IMR-90 (cell line): ENCODE results near the gene PSMD12. TPM values are rescaled to one million over a fixed set of nuclear protein-coding genes. Genes with fewer than 3 reads are reported as not detected.

Experiments
- ATAC-seq: fragments of 200-7000 bp; cut with Tn5 transposase; 2 replicates; pipeline ENCODE4 v1.9.1; 2020; ENCODE audit warnings: low read depth, mild to moderate bottlenecking, moderate library complexity
- BruUV-seq: library from RNA; stranded (reverse); fragments of 400-500 nt; replicated peaks from 2 replicates; lab custom pipeline; 2021; lab: Mats Ljungman, UMichigan
- CTCF ChIA-PET: fragments of 300-600 bp; formaldehyde crosslinking; extraction: SDS; loops from one replicate; lab custom pipeline; 2021; ENCODE audit warnings: antibody characterized with exemption; lab: Yijun Ruan, JAX
- POLR2A ChIA-PET: fragments of 300-600 bp; sonication (Branson Sonifier 250); formaldehyde crosslinking; loops from one replicate; lab custom pipeline; 2022; ENCODE audit warnings: antibody characterized with exemption; ENCODE audit not compliant: unreplicated experiment; lab: Charles Lee
- DNase-seq: peaks from one replicate; pipeline ENCODE4 v3.0.0; 2013
- H2AFZ ChIP-seq: replicated peaks from 2 replicates; pipeline ENCODE3; 2013; ENCODE audit warnings: low read length, mild to moderate bottlenecking; ENCODE audit not compliant: poor library complexity
- H2AK5ac ChIP-seq: 2 replicates; pipeline ENCODE4 v1.6.1; 2013; ENCODE audit warnings: low read depth, low read length, inconsistent platforms
- H2AK9ac ChIP-seq: replicated peaks from 2 replicates; pipeline ENCODE3; 2013; ENCODE audit warnings: mild to moderate bottlenecking, low read depth, low read length, moderate library complexity; ENCODE audit not compliant: poor library complexity
- H2BK120ac ChIP-seq: 2 replicates; pipeline ENCODE4 v1.6.1; 2013; ENCODE audit warnings: low read depth, low read length, inconsistent platforms
- H2BK15ac ChIP-seq: 3 replicates; pipeline ENCODE4 v1.6.1; 2013; ENCODE audit warnings: low read depth, low read length, inconsistent platforms
- H2BK20ac ChIP-seq: 2 replicates; pipeline ENCODE4 v1.6.1; 2013; ENCODE audit warnings: low read depth, mild to moderate bottlenecking, inconsistent platforms, low read length, moderate library complexity
- H2BK5ac ChIP-seq: 2 replicates; pipeline ENCODE4 v1.6.1; 2013; ENCODE audit warnings: mild to moderate bottlenecking, low read depth, low read length, inconsistent platforms; ENCODE audit not compliant: poor library complexity, severe bottlenecking
- H3K14ac ChIP-seq: replicated peaks from 2 replicates; pipeline ENCODE4 v1.6.1; 2013; ENCODE audit warnings: low read depth, low read length, inconsistent platforms
- H3K18ac ChIP-seq: 2 replicates; pipeline ENCODE4 v1.6.1; 2013; ENCODE audit warnings: low read depth, low read length, control low read depth
- H3K23ac ChIP-seq: 2 replicates; pipeline ENCODE4 v1.6.1; 2013; ENCODE audit warnings: low read depth, low read length, inconsistent platforms
- H3K27ac ChIP-seq: 2 replicates; pipeline ENCODE4 v1.5.1; 2013; ENCODE audit warnings: mild to moderate bottlenecking, control low read depth, low read length; ENCODE audit not compliant: insufficient read depth
- H3K27me3 ChIP-seq: 2 replicates; pipeline ENCODE4 v1.6.1; 2013; ENCODE audit warnings: low read length; ENCODE audit not compliant: control insufficient read depth, insufficient read depth
- H3K36me3 ChIP-seq: 2 replicates; pipeline ENCODE4 v1.6.1; 2013; ENCODE audit warnings: low read length, mixed read lengths; ENCODE audit not compliant: control insufficient read depth, insufficient read depth
- H3K4ac ChIP-seq: 2 replicates; pipeline ENCODE4 v1.6.1; 2013; ENCODE audit warnings: low read depth, low read length, inconsistent platforms
- H3K4me1 ChIP-seq: 2 replicates; pipeline ENCODE4 v1.6.1; 2013; ENCODE audit warnings: low read length, mixed read lengths; ENCODE audit not compliant: control insufficient read depth, insufficient read depth
- H3K4me2 ChIP-seq: 2 replicates; pipeline ENCODE4 v1.6.1; 2013; ENCODE audit warnings: low read depth, mild to moderate bottlenecking, control low read depth, low read length, moderate library complexity
- H3K4me3 ChIP-seq: 2 replicates; pipeline ENCODE4 v1.5.1; 2013; ENCODE audit warnings: low read depth, mild to moderate bottlenecking, control low read depth, low read length, moderate library complexity; ENCODE audit not compliant: insufficient read depth
- H3K56ac ChIP-seq: 2 replicates; pipeline ENCODE4 v1.6.1; 2013; ENCODE audit warnings: low read length, inconsistent platforms; ENCODE audit not compliant: insufficient read depth; ENCODE audit errors: extremely low read depth
- H3K79me1 ChIP-seq, 2 experiments: 2 replicates each; pipeline ENCODE4 v1.6.1; 2013; ENCODE audit warnings: low read length in 2 of 2, inconsistent platforms in 1 of 2, low read depth in 1 of 2
- H3K9ac ChIP-seq: 2 replicates; pipeline ENCODE4 v1.6.1; 2013; ENCODE audit warnings: low read depth, low read length, control low read depth
- H3K9me1 ChIP-seq: 2 replicates; pipeline ENCODE4 v1.6.1; 2013; ENCODE audit warnings: low read length, inconsistent platforms; ENCODE audit not compliant: insufficient read depth
- H3K9me3 ChIP-seq: 2 replicates; pipeline ENCODE4 v1.6.1; 2013; ENCODE audit warnings: low read length; ENCODE audit not compliant: control insufficient read depth, insufficient read depth
- H4K20me1 ChIP-seq: 2 replicates; pipeline ENCODE4 v1.6.1; 2013; ENCODE audit warnings: low read length, inconsistent platforms; ENCODE audit not compliant: insufficient read depth
- H4K5ac ChIP-seq: 2 replicates; pipeline ENCODE4 v1.6.1; 2013; ENCODE audit warnings: mild to moderate bottlenecking, low read depth, low read length, control low read depth
- H4K8ac ChIP-seq, 2 experiments: 2 replicates each; pipeline ENCODE4 v1.6.1; 2013; ENCODE audit warnings: low read depth in 2 of 2, low read length in 2 of 2, control low read depth in 1 of 2, inconsistent platforms in 1 of 2
- H4K91ac ChIP-seq: 2 replicates; pipeline ENCODE4 v1.6.1; 2013; ENCODE audit warnings: low read depth, low read length, inconsistent platforms; ENCODE audit not compliant: insufficient read depth
- CHD1 ChIP-seq: IDR thresholded peaks from 2 replicates; pipeline ENCODE4 v1.6.1; 2012; ENCODE audit warnings: low read depth, low read length, improper control_type of control experiment
- ELK1 ChIP-seq: fragments of 150-350 bp; IDR thresholded peaks from 2 replicates; pipeline ENCODE4 v1.6.1; 2016; ENCODE audit warnings: low read depth, mild to moderate bottlenecking, low read length, moderate library complexity, borderline replicate concordance
- FOS ChIP-seq: fragments of 150-350 bp; IDR thresholded peaks from 2 replicates; pipeline ENCODE4 v1.6.1; 2016; ENCODE audit warnings: low read depth, low read length
- MAFK ChIP-seq: IDR thresholded peaks from 2 replicates; pipeline ENCODE4 v1.6.1; 2012; ENCODE audit warnings: low read depth, low read length, improper control_type of control experiment
- MAZ ChIP-seq: IDR thresholded peaks from 2 replicates; pipeline ENCODE4 v1.6.1; 2012; ENCODE audit warnings: low read depth, mild to moderate bottlenecking, low read length, improper control_type of control experiment, moderate library complexity, borderline replicate concordance
- MXI1 ChIP-seq: IDR thresholded peaks from 2 replicates; pipeline ENCODE4 v1.6.1; 2012; ENCODE audit warnings: low read depth, mild to moderate bottlenecking, low read length, moderate library complexity, borderline replicate concordance
- POLR2A ChIP-seq: IDR thresholded peaks from 2 replicates; pipeline ENCODE4 v1.6.1; 2012; ENCODE audit warnings: mild to moderate bottlenecking, low read depth, low read length
- RAD21 ChIP-seq: IDR thresholded peaks from 2 replicates; pipeline ENCODE4 v1.6.1; 2012; ENCODE audit warnings: low read length, improper control_type of control experiment
- RCOR1 ChIP-seq: IDR thresholded peaks from 2 replicates; pipeline ENCODE4 v1.6.1; 2012; ENCODE audit warnings: mild to moderate bottlenecking, low read length, improper control_type of control experiment; ENCODE audit not compliant: insufficient replicate concordance
- SMC3 ChIP-seq: fragments of 150-350 bp; IDR thresholded peaks from 2 replicates; pipeline ENCODE4 v1.6.1; 2016; ENCODE audit warnings: low read depth, mild to moderate bottlenecking, antibody characterized with exemption, low read length, moderate library complexity
- WGBS, 2 experiments: methylation state at CpG; one replicate each; pipeline versions ENCODE4 v1.1.5 to v1.1.7; 2013; ENCODE audit warnings: missing lambda C conversion rate in 2 of 2; ENCODE audit not compliant: insufficient read length in 1 of 2; ENCODE audit errors: extremely low coverage in 2 of 2; 5-methylcytosine and 5-hydroxymethylcytosine counted together
- dilution Hi-C: fragments of 300-500 bp; cut with HindIII; formaldehyde crosslinking; loops from one replicate; pipeline ENCODE4 v1.14.3; 2018; ENCODE audit warnings: low sequenced_read_pairs; ENCODE audit not compliant: unreplicated experiment
- in situ Hi-C: fragments of 300-500 bp; cut with MboI; formaldehyde crosslinking; loops from 3 replicates; pipeline ENCODE4 v1.14.3; 2019; ENCODE audit warnings: low sequenced_read_pairs, inconsistent platforms, mixed read lengths
- intact Hi-C: fragments of 100-400 bp; cut with micrococcal nuclease; formaldehyde crosslinking; loops from 2 replicates; pipeline ENCODE4 v1.10.0; 2022
- polyA plus RNA-seq, 3 experiments: library from polyadenylated mRNA; depleted of rRNA; stranded (reverse); fragments of >200 nt; gene quantifications; 2 replicates each; pipeline ENCODE4 v1.2.3, GENCODE V29; 2012; ENCODE audit warnings: low replicate concordance in 1 of 3
- total RNA-seq: library from RNA; depleted of rRNA; stranded (reverse); fragments of >200 nt; gene quantifications from 2 replicates; pipeline ENCODE4 v1.2.3, GENCODE V29; 2012

Gene PSMD12
- total and polyA plus RNA-seq, 2 of the 4 experiments (the other 2 are of a cell fraction): 17.9 to 39.7 TPM

DNA sequence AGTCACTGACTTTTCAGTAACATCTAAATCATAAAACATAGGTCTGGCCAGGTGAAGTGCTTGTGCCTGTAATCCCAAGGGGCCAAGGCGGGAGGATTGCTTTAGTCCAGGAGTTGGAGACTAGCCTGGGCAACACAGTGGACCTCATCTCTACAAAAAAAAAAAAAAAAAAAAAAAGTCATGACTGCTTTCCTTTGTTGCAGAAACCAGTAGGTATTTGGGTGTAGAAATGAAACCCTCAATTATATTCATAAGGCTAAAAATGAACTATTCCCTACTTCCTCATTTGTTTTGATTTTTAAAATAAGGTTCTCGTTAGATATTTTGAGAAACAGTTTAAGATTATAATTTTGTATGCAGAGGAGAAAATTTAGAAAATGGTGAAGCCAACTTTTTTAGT lies 36.7 kb upstream of the PSMD12 start:
- intact Hi-C loops: no loop called here
- Histone ChIP-seq H4K8ac (no peak overlapping the region), H3K56ac (no peak overlapping the region), H3K14ac (no peak overlapping the region), H4K20me1 (no peaks in the 10 kb centered on the region), H2BK120ac (no peak overlapping the region), H3K9ac (no peak overlapping the region), H2AK9ac (no peak overlapping the region), H3K4me2 (no peak overlapping the region), H3K4ac (no peak overlapping the region), H3K23ac (no peak overlapping the region), H2BK15ac (no peak overlapping the region), H2AFZ (no peak overlapping the region), H4K5ac (no peak overlapping the region), H2AK5ac (no peak overlapping the region), H3K4me1 (peaks cover 3% of the 10 kb centered on the region; the same call in 1 of the 2 replicates), H3K9me3 (no peaks in the 10 kb centered on the region), H3K27me3 (no peaks in the 10 kb centered on the region), H3K36me3 (no peaks in the 10 kb centered on the region), H3K9me1 (0 out of 2 replicates have a peak, but pooled peaks cover 3% of the 10 kb centered on the region), H2BK20ac (no peak overlapping the region), H2BK5ac (no peak overlapping the region), H4K91ac (no peak overlapping the region), H3K18ac (no peak overlapping the region), H3K79me1 (peaks cover 24 to 41% of the 10 kb centered on the region in 2 experiments), H3K27ac (no peak overlapping the region), H3K4me3 (no peak overlapping the region)
- WGBS, 2 experiments: no CpG with 5 or more reads among the region's 2 CpGs
- no peak for TF ChIP-seq MXI1
- TF ChIP-seq SMC3: no peak
- no peak for TF ChIP-seq RCOR1
- TF ChIP-seq FOS: no peak
- no peak for TF ChIP-seq MAFK
- TF ChIP-seq RAD21: no peak
- no peak for TF ChIP-seq MAZ
- no peak for TF ChIP-seq ELK1
- no peak for TF ChIP-seq POLR2A
- no peak for TF ChIP-seq CHD1
- dilution Hi-C loops: no loop called here
- ATAC-seq (no peak), DNase-seq (no peak)
- ChIA-PET POLR2A (no interaction called here), CTCF (no interaction called here)
- in situ Hi-C loops: no loop called here
- no TSS peak for BruUV-seq
